ENCODE results near the gene PRIM2.
"Not testable (repeated sequence)": the region's sequence is repeated elsewhere in the genome, so short reads cannot be mapped to it uniquely, and the experiment has no call there.

The PRIM2 gene

GRCh38 chr6:57581586-57581985, 264.2 kb downstream of the PRIM2 start:
- not testable (repeated sequence) for H3K9me3 ChIP-seq (ENCODE audit: control insufficient read depth, insufficient read depth, low read length); H3K36me3 ChIP-seq (ENCODE audit: control insufficient read depth, insufficient read depth, low read length); H3K4me1 ChIP-seq (ENCODE audit: control insufficient read depth, insufficient read depth, low read length); H3K4me3 ChIP-seq (ENCODE audit: low read depth, low read length); H3K27me3 ChIP-seq (ENCODE audit: control insufficient read depth, insufficient read depth, low read length); H3K9ac ChIP-seq (ENCODE audit: low read depth, low read length)

GRCh38 chr6:57601105-57601504, 283.7 kb downstream of the PRIM2 start:
- H3K4me1 ChIP-seq (ENCODE audit: control insufficient read depth, insufficient read depth, low read length); H3K27me3 ChIP-seq (ENCODE audit: control insufficient read depth, insufficient read depth, low read length); H3K4me3 ChIP-seq (ENCODE audit: low read depth, low read length); H3K9ac ChIP-seq (ENCODE audit: low read depth, low read length); H3K9me3 ChIP-seq (ENCODE audit: control insufficient read depth, insufficient read depth, low read length); H3K36me3 ChIP-seq (ENCODE audit: control insufficient read depth, insufficient read depth, low read length): not testable (repeated sequence)

- H3K9ac ChIP-seq (ENCODE audit: low read depth, low read length); H3K9me3 ChIP-seq (ENCODE audit: control insufficient read depth, insufficient read depth, low read length); H3K36me3 ChIP-seq (ENCODE audit: control insufficient read depth, insufficient read depth, low read length); H3K27me3 ChIP-seq (ENCODE audit: control insufficient read depth, insufficient read depth, low read length); H3K4me3 ChIP-seq (ENCODE audit: low read depth, low read length); H3K4me1 ChIP-seq (ENCODE audit: control insufficient read depth, insufficient read depth, low read length): not testable (repeated sequence)
Observed at GRCh38 chr6:57605303-57605702, 287.9 kb downstream of the PRIM2 start.

GRCh38 chr6:57606331-57606730, 288.9 kb downstream of the PRIM2 start:
- H3K9me3 ChIP-seq (ENCODE audit: control insufficient read depth, insufficient read depth, low read length) = not testable (repeated sequence)

GRCh38 chr6:57610612-57611011, 293.2 kb downstream of the PRIM2 start:
- not testable (repeated sequence) for H3K27me3 ChIP-seq (ENCODE audit: control insufficient read depth, insufficient read depth, low read length); H3K9me3 ChIP-seq (ENCODE audit: control insufficient read depth, insufficient read depth, low read length); H3K4me1 ChIP-seq (ENCODE audit: control insufficient read depth, insufficient read depth, low read length); H3K36me3 ChIP-seq (ENCODE audit: control insufficient read depth, insufficient read depth, low read length); H3K9ac ChIP-seq (ENCODE audit: low read depth, low read length); H3K4me3 ChIP-seq (ENCODE audit: low read depth, low read length)

More at GRCh38 chr6:57606331-57606730, 288.9 kb downstream of the PRIM2 start:
- not testable (repeated sequence) for H3K9ac ChIP-seq (ENCODE audit: low read depth, low read length); H3K27me3 ChIP-seq (ENCODE audit: control insufficient read depth, insufficient read depth, low read length); H3K4me3 ChIP-seq (ENCODE audit: low read depth, low read length); H3K36me3 ChIP-seq (ENCODE audit: control insufficient read depth, insufficient read depth, low read length); H3K4me1 ChIP-seq (ENCODE audit: control insufficient read depth, insufficient read depth, low read length)

GRCh38 chr6:57618959-57619358, 301.5 kb downstream of the PRIM2 start:
- H3K36me3 ChIP-seq (ENCODE audit: control insufficient read depth, insufficient read depth, low read length); H3K9me3 ChIP-seq (ENCODE audit: control insufficient read depth, insufficient read depth, low read length); H3K4me3 ChIP-seq (ENCODE audit: low read depth, low read length); H3K9ac ChIP-seq (ENCODE audit: low read depth, low read length); H3K4me1 ChIP-seq (ENCODE audit: control insufficient read depth, insufficient read depth, low read length); H3K27me3 ChIP-seq (ENCODE audit: control insufficient read depth, insufficient read depth, low read length): not testable (repeated sequence)

GRCh38 chr6:57631773-57632172, 314.3 kb downstream of the PRIM2 start:
- H3K36me3 ChIP-seq (ENCODE audit: control insufficient read depth, insufficient read depth, low read length); H3K9ac ChIP-seq (ENCODE audit: low read depth, low read length); H3K27me3 ChIP-seq (ENCODE audit: control insufficient read depth, insufficient read depth, low read length); H3K4me3 ChIP-seq (ENCODE audit: low read depth, low read length); H3K9me3 ChIP-seq (ENCODE audit: control insufficient read depth, insufficient read depth, low read length); H3K4me1 ChIP-seq (ENCODE audit: control insufficient read depth, insufficient read depth, low read length): not testable (repeated sequence)

GRCh38 chr6:57658526-57658925, 341.1 kb downstream of the PRIM2 start:
- H3K4me1 ChIP-seq (ENCODE audit: control insufficient read depth, insufficient read depth, low read length); H3K4me3 ChIP-seq (ENCODE audit: low read depth, low read length); H3K27me3 ChIP-seq (ENCODE audit: control insufficient read depth, insufficient read depth, low read length); H3K36me3 ChIP-seq (ENCODE audit: control insufficient read depth, insufficient read depth, low read length); H3K9me3 ChIP-seq (ENCODE audit: control insufficient read depth, insufficient read depth, low read length); H3K9ac ChIP-seq (ENCODE audit: low read depth, low read length): not testable (repeated sequence)

- not testable (repeated sequence) for H3K4me3 ChIP-seq (ENCODE audit: low read depth, low read length); H3K9ac ChIP-seq (ENCODE audit: low read depth, low read length); H3K27me3 ChIP-seq (ENCODE audit: control insufficient read depth, insufficient read depth, low read length); H3K9me3 ChIP-seq (ENCODE audit: control insufficient read depth, insufficient read depth, low read length); H3K4me1 ChIP-seq (ENCODE audit: control insufficient read depth, insufficient read depth, low read length); H3K36me3 ChIP-seq (ENCODE audit: control insufficient read depth, insufficient read depth, low read length)
Observed at GRCh38 chr6:57659794-57660193, 342.4 kb downstream of the PRIM2 start.

GRCh38 chr6:57660940-57661339, 343.5 kb downstream of the PRIM2 start:
- H3K9me3 ChIP-seq (ENCODE audit: control insufficient read depth, insufficient read depth, low read length); H3K4me1 ChIP-seq (ENCODE audit: control insufficient read depth, insufficient read depth, low read length); H3K36me3 ChIP-seq (ENCODE audit: control insufficient read depth, insufficient read depth, low read length); H3K9ac ChIP-seq (ENCODE audit: low read depth, low read length); H3K27me3 ChIP-seq (ENCODE audit: control insufficient read depth, insufficient read depth, low read length); H3K4me3 ChIP-seq (ENCODE audit: low read depth, low read length): not testable (repeated sequence)

GRCh38 chr6:57668108-57668507, 350.7 kb downstream of the PRIM2 start:
- not testable (repeated sequence) for H3K36me3 ChIP-seq (ENCODE audit: control insufficient read depth, insufficient read depth, low read length); H3K27me3 ChIP-seq (ENCODE audit: control insufficient read depth, insufficient read depth, low read length); H3K9ac ChIP-seq (ENCODE audit: low read depth, low read length); H3K9me3 ChIP-seq (ENCODE audit: control insufficient read depth, insufficient read depth, low read length); H3K4me3 ChIP-seq (ENCODE audit: low read depth, low read length); H3K4me1 ChIP-seq (ENCODE audit: control insufficient read depth, insufficient read depth, low read length)

- not testable (repeated sequence) for H3K36me3 ChIP-seq (ENCODE audit: control insufficient read depth, insufficient read depth, low read length); H3K9ac ChIP-seq (ENCODE audit: low read depth, low read length)
Observed at GRCh38 chr6:57671237-57671636, 353.8 kb downstream of the PRIM2 start.

GRCh38 chr6:57671937-57672627, 354.7 kb downstream of the PRIM2 start:
- not testable (repeated sequence) for H3K4me3 ChIP-seq (ENCODE audit: low read depth, low read length); H3K27me3 ChIP-seq (ENCODE audit: control insufficient read depth, insufficient read depth, low read length); H3K4me1 ChIP-seq (ENCODE audit: control insufficient read depth, insufficient read depth, low read length); H3K9me3 ChIP-seq (ENCODE audit: control insufficient read depth, insufficient read depth, low read length); H3K36me3 ChIP-seq (ENCODE audit: control insufficient read depth, insufficient read depth, low read length); H3K9ac ChIP-seq (ENCODE audit: low read depth, low read length)

More at GRCh38 chr6:57671237-57671636, 353.8 kb downstream of the PRIM2 start:
- H3K27me3 ChIP-seq (ENCODE audit: control insufficient read depth, insufficient read depth, low read length); H3K4me3 ChIP-seq (ENCODE audit: low read depth, low read length); H3K4me1 ChIP-seq (ENCODE audit: control insufficient read depth, insufficient read depth, low read length); H3K9me3 ChIP-seq (ENCODE audit: control insufficient read depth, insufficient read depth, low read length): not testable (repeated sequence)

All from iPS-15b (cell line).